Peyer's patch (tissue), 4 donors: ENCODE data around the gene SLC5A6.

Source experiments
- CTCF ChIP-seq, 6 experiments: fragments of 450-650 bp in 4 of 6; fragments of 200-600 bp in 2 of 6; sonication (generic) in 1 of 6; IDR thresholded peaks; one replicate each; pipeline ENCODE4 v1.5.1; 2017 to 2019; ENCODE audit warnings: antibody characterized with exemption in 6 of 6, mild to moderate bottlenecking in 3 of 6, moderate library complexity in 1 of 6
- POLR2A ChIP-seq, 2 donors: fragments of 450-650 bp; IDR thresholded peaks; one replicate each; pipeline ENCODE4 v1.5.1; 2017; ENCODE audit warnings: antibody characterized with exemption in 2 of 2, mild to moderate bottlenecking in 2 of 2, moderate library complexity in 2 of 2

DNA sequence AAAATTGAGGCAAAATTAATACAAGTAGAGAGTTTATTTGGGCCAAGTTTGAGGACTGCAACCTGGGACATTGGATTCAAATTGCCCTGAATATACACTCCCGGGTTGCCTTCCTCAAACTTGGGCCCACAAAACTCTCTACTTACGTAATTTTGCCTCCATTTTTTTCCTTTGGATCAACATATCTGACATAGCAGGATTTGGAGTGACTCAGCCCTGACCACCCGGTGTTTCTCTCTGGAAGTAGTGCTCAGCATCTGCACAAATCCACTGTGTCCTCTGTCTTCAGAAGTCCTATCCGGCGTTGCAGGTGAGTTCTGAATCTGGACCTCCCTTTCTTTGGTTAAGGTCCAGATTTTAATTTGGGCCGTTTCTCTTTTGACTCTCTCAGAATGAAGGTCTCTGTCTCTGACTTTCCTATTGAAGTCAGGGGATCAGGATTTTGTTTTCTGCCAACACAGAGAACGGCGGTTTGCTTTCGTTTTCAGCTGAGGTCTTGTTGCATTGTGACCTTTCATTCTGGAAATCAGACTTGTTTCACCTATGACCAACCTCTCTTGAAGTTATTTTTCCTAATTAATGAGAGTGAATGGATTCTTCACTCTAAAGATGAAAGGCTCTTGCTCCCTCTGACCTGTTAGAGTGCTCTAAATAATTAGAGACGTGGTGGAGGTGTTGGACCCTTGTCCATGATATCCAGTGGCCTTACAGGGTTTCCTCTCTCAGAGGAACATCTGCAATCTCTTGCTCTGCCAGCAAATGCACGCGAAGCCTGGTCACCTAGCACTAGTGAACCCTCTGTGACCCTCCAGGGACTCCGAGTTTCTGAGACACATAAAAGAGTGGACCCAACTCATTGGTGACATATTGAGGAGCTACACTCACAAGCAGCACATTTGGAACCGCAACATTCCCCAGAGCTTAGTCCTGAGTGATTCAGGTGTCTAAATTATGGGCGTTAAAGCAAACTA, 49.6 kb downstream of the SLC5A6 start:
- TF ChIP-seq CTCF (IDR thresholded peaks at IDR 0.05) = no peak
- no peak for TF ChIP-seq POLR2A (IDR thresholded peaks at IDR 0.05)
